GM19238 (cell line): Measurements from ENCODE around the gene ZNF608.

Experiments
- DNase-seq: peaks from one replicate; pipeline ENCODE4 v3.0.0; 2011; ENCODE audit warnings: low spot score; ENCODE audit not compliant: insufficient read length

ZNF608 gene

DNA sequence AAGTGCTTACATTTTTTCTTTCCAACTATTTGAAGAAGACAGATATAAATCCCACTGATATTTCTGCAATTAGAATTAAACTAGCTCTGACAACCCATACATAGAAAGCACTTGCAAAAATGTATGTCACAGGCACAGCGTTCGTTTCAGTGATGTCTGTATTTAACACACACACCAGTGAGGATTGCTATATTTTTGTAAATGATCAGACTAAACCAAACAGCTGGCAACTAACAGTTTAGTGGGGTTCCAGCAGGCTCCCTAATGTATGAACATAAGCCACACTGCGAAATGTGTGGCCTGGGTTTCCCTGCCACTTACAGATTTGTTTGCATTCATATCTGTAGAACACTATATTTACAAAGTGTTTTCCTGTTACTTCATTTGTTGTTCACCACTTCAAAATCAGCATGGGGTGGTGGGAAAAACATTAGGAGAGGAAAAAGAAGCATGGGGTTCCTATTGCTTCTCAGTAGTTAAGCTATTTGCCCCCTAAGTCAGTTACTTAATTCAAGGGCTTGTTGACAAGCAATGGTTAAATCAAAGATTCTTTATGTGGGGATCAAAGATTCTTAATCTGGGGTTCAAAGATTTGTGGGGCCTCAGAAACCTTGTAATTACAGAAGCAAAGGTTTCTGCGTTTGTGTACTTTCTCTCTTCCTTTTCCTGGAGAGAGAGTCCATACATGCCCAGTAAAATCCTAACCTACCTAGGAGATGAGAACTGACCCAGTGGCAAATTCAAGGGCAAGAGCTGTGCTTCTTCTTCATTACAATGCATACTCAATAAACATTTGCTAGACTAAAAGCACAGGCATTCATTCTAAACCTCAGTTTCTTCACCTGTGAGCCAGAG lies 27.1 kb downstream of the ZNF608 start:
- DNase-seq, result no peak

DNA sequence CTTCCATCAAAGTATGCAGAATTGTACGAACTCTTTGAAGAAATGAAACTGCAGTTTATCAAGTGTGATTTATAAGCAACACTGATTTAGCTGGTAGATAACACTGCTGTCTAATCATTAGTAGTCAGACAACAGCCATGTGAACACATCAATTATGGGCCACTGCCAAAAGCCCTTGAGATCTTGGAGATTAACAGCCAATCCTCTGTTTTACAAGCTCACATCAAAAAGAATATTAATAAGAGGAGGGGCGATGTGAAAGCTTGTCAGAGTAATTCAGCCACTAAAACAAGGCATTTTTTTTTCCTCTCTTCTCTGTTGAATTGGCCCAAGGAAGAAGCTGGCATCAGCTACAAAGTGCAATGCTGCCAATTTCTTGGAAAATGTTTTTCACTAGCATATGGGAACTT lies 28.1 kb downstream of the ZNF608 start:
- DNase-seq, result no peak

DNA sequence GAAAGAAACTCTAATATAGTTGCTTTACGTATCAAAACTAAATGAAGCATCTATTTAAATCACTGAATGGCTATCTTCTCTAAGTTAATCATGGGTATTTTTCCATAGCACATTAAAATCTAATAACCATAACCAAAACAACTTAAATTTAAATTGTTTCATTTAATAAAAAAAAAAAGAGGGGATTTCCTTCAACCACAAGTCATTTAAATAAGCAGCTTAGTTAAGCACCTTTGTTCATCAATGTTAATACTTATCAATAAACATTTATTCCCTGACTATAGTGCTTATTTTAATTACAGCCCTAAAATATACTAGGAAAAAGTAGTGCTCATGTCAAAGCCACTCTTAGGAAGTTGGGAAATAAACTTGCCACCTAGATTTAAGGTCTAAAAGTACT lies 30.3 kb downstream of the ZNF608 start:
- DNase-seq, result no peak

DNA sequence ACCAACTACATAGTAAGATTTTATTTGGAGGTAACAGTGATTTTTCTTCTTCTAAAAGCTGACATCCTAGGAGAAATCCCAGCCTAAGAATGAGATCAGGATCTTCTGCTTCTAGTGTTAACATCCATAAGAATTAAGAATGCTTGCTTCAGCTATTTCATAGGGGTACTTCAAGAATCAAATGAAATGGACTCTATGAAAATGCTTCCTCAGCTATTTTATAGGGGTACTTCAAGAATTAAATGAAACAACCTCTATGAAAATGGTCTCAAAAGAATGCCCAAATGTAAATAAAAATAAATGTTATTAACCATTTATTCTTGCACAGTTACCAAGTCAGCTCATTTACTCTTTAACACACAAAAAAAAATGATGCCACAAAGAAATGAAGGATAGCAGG lies 31.5 kb downstream of the ZNF608 start:
- DNase-seq, result no peak

DNA sequence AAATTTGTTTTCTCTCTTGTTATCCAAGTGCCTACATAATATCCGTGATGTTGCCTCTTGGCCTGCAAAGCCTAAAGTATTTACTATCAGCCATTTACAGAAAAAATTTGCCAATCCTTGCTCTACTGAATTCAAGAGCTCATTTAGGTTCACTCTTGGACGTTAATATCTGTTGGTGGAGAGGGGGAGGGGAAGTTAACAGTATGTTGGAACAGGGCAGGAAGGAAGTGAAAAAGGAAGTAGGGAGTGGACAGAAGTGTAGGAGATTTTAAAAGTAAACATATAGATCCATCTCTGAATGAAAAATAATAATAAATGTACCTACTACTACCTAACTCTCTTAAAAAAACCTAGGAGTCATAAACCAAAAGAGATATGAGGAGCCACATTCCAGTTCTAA lies 32.8 kb downstream of the ZNF608 start:
- no peak for DNase-seq

DNA sequence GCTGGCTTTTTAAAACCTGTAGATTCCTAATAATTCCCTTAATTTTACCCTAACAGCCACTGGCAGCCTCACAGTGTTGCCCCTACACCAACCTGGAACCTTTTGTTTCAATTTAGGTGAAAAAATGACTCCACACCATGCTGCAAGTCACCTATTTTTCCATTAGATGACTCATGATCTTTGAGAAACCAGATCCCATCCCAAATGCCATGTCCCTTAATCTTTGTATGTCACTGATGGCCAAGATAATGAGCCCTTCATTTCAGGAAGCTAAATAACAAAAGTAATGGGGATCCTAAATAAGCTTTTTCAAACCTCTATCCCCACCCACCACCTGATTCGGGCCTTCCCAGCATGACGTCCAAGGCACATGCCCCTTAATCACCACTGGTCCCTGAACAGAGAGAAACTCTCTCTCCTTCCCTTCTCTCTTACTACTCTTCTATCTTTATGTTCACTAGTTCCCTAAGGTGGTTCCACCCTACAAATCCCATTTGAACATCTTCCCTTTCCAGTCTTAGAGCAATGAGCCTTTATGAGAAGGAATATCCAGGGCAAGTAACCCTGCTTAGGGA lies 33.6 kb downstream of the ZNF608 start:
- no peak for DNase-seq

DNA sequence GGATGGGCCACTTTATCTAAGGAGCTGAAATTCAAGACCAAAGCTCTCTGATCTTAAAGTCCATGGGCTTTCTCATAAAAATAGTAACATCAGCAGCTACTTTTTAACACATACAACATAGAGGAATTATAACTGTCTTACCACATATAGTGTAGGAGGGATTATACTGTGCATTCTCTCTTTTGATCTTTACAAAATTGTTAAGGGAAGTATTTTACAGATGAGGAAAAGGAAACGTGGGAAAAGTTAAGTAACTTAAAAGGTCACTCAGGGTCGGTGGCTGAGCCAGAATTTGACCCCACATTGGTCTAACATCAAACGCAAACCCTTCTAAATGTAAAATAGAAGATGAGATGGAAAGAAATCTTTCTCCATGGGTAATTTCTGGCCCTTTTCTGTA lies 38.4 kb downstream of the ZNF608 start:
- no peak for DNase-seq

DNA sequence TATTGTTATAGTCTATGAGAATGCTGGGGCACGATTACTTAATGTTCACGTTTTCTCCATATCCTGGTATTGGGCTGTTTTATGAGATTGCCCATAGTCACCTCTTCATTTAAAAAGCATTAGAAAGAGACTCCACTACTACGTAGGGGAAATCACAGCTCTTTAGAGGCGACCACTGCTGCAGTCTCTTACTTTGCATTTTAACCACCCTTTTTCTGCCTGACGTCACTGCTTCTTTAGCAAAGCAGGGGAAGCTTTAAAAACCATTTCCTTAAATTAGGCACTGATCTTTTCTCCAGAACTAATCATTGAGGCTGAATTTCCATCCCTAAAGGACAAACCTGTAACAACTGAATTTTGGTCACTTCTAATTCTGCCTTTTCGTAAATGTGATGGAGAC lies 38.9 kb downstream of the ZNF608 start:
- DNase-seq, result no peak

DNA sequence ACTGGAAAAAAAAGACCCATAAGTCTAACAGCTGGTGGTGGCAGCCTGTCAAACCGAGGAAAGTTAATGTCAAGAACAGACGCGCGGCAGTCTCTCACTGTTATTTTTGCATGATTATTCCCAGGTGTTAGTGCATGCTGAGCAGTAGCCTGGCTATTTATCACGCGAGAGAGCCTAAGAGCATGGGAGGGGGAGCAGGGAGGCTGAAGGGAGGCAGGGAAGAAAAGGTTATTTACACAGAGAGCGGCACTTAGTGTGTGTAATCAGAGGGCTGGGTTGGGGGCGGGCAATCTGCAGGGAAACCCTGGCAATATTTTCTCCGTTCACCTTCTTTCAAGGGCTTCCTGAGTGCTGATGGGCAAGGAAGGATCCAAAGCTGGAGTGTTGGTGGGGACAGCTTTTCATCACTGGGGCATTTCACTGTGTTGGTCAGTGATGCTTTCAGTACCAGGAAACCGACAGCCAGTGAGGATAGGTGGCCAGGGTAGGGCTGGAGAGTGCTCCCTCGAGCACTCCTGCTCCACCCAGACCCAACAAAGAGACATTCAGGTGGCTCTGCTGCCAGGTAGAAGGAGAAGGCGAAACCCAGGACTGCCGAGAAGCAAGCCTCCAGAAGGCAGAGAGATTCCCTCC lies 39.6 kb downstream of the ZNF608 start:
- no peak for DNase-seq

DNA sequence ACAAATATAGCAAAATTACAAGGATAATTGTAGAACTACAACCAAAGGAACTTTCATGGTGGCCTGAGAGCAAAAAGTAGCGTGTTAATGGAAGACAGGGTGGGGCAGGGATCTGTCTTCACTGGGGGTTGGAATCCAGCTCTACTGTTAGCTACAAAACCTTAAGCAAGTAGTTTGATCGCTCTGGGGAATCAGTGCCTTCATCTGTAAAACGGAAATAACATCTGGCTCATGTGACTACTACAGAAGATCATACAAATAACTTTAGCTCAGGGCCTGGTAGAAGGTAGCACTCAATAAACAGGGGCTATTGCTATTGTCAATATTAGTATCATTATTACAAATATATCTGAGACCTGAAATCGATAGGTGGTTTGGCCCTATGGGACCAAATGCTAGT lies 40.4 kb downstream of the ZNF608 start:
- DNase-seq, result no peak

DNA sequence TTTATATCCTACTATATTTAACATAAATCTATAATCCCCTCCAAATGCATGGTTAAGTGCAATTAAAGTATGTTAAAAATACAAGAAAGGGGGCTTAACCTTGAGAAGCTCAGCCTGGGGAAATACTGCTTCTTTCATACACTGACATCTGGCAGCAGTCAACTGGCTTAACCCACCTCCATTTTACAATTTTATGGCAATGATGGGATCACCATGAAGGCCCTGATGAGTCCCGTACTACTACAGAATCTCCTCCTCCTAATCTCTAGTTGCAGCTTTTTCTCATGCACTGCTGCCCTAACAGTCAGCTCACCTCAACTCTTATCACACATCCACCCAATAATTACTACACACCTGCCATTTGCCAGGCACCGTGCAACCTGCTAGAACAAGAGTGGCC lies 40.9 kb downstream of the ZNF608 start:
- DNase-seq, result no peak

DNA sequence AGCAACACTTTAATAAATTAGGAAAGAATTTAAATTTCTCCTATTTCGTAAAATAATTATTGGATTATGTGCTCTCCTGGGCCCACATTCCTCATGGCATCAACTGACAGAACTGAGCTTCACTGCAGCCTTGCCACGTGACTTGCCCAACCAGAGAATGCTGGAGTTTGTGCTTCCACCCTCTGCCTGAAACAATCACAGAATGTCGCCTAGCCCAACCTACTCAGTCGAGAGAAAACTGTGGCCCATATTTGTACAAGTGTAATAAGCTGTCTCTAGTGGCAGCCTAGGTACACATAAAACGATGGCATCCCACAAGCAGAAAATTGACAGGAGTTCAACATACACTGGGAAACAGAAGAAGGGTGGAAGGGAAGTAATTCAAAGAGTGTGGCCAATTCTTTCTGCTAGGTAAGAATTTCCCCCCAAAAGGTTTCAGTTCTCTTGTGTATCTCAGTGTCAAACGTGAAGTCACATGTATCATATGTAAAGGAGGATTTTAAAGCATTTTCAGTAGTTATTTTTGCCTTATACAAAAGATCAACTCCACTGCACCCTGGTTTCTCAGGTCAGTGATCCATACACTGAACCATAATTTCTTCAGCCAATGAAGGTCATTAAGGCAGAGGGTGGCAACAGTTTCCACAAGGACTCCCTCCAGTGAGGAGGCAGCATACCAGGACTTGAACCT lies 41.7 kb downstream of the ZNF608 start:
- DNase-seq, result no peak

DNA sequence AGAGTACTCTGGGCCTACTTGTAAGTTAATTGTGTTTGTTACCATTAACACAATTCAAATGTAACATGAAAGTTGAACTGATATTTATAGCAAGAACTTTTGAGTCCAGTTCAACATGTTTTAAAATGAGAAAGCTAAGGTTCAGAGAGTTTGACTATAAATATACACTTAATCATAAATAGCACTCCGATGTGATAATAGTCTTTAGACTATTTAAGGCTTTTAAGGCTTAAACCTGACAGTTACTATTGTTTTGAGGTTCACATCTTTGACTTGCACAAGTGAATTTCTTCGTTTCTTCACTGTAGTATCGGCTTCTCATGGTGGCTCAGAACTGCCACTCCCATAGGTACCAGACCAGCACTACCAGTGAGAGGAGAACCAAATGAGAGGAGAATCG lies 42.4 kb downstream of the ZNF608 start:
- DNase-seq, result no peak

DNA sequence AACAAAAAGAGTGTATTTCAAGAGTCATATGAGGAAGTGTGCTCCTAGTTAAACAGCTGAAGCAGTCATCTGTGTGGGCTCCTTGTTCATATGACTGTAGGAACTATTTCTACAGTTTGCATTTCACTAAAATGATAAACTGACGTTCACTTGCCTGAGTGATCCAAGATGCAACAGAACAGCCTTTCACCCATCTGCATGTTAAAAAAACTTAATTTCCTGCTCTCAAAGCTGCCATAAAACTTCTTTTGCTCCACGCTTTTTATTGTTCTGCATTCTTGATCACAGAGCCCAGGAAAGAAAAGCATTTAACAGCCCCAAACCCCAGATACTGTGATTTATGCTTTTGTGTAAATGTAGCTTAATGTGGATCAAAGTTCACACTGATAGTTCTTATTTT lies 43.9 kb downstream of the ZNF608 start:
- no peak for DNase-seq

DNA sequence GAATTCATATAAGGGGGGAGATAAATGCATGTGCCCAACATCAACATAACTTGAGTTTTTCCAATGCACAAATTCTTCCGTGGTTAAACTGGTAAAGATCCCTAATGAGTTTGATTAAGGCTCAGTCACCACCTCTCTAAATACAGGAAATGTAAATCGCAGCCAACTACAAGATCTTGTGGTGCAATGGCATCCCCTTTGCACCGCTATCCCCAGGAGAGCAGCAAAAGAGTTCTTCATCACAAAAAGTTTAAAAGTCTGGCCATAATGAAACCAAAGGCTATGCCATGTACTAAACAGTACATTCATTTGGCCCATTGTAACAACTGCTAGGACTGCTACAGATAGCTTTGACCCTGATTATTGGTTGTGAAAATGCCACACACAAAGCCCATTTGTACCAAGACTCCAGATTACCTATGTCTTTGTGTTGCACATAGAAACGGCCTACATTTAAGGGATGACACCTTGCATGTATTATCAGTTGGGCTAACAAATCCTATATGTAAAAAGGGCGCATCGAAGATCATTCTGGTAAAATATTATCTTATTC lies 44.5 kb downstream of the ZNF608 start:
- no peak for DNase-seq

DNA sequence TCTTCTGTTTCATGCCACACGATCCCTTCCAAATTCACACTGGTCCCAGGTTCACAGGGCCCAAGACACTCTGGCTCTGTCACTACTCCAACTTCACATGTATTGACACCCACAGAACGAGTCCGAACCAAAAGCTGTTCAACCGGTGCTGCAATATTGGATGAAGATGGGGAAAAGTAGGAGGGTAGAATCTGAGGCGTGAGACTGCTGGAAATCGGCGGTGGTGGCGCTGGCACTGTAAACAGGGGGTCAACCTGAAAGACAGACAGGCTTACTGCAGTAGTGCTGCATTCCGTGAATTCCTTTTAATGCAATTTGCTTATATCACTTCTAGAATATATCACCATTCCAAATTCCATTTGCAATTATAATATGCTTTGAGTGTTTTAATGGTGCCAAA lies 45.4 kb downstream of the ZNF608 start:
- DNase-seq, result no peak

DNA sequence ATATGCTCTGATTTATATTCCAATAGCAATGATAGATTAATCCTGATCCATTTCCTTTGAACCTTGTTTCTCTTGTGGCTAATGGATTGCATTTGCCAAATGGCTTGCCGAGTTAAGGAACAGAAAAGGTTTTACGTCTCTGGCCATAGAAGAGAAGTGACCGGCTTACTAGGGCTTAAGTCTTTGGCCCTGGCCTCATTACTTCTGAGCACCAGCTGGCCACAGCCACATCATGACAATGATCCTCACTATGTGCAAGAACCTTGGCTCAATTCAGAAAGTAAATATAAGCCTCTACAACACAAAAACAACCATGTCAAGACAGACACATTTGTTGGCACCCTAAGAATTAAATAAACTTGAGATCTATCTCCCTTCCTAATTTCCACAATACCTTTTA lies 46.1 kb downstream of the ZNF608 start:
- DNase-seq, result no peak

DNA sequence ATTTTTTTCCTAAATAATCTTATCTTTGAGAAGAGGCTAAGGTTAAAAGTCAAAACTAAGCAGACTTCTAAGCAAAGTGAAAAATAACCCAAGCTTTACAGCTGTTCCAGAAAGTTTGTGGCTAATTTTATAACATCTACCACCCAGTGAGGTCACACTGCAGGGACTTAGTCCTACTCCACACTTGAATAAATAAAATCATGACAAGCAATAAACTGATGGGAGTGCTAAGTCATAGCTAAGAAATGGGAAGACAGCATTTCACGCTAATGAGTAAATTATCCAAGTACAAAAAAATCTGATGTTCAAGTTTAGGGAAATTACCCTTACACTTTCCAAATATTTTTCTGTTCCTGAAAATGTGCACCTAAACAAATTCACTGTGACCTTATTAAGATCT lies 47.7 kb downstream of the ZNF608 start:
- DNase-seq, result no peak

DNA sequence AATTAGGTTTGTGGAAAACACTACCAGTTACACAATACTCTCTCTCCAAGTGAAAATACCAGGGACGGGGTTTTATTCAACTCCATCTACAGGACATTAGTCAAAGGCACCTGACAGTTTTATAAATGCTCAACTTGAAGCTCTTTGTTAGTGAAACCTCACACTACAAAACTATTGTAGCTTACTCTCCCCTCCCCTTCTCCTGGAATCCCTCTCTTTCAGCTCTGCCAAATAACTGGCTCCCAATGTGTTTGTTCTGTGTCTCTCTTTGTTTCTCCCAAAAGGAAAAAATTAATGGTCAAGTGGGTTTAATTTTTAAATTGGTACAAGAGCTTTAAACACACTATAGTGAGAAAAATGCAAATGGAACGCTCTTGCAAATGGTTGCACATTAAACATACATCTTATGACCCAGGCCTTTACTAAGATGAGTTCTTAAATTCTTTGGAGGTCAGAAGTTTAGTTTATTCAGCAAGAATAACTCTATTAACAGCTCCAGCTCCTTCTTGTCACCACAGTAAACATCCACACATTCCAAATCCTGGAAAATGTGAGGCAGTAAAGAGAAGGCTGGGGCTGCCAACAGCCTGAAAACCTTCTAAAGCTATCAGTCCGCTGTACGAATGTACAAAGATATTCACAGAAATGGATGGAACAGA lies 48.4 kb downstream of the ZNF608 start:
- DNase-seq, result no peak

DNA sequence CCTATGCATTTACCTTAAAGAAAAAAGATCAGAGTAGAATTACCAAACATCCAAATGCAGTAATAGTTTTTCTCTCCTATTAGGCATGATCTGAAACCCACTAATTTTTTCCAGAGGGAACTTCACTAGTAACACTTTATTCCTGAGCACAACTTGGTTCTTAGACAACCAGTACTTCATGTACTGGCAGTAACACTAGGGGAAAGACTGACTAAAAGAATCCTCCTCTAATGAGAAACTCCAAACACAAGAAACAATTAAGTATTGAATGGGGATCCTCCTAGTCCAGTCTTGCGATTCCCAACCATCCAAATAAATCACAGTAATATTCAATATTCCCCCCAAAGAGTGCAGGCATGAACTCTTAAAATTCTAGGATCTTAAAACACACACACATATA lies 48.9 kb downstream of the ZNF608 start:
- no peak for DNase-seq

DNA sequence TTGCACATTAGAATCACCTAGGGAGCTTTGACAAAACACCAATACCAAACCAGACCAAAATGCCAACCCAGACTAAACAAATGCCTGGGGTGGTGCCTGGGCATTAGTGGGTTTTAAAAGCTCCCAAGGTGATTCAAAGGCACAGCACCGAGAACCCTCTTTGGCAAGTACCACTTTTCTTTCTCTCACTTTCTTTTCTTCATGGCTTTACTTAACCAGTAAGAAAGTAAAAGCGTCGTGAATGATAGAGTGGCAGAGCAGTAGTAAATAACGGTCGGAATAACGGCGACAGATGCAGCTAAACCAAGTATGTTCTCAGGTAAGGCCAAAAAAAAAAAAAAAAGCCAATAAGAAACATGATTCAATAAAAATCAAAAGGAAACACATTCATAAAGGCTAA lies 49.5 kb downstream of the ZNF608 start:
- DNase-seq, result no peak
